HG02885 (cell line): ENCODE results near the gene GOLGB1.

ENCODE experiments used
- ATAC-seq: cut with Tn5 transposase; IDR thresholded peaks from one replicate; pipeline ENCODE4 v1.9.1; 2021; ENCODE audit warnings: mild to moderate bottlenecking; ENCODE audit not compliant: unreplicated experiment, poor library complexity

Gene GOLGB1

GRCh38 chr3:121648219-121648958 lies 101.2 kb downstream of the GOLGB1 start:
- no peak for ATAC-seq

GRCh38 chr3:121645054-121645453 lies 104.5 kb downstream of the GOLGB1 start:
- no peak for ATAC-seq

GRCh38 chr3:121642601-121643314 lies 106.8 kb downstream of the GOLGB1 start:
- ATAC-seq: no peak

- no peak for ATAC-seq
These were observed 108.4 kb downstream of the GOLGB1 start for GRCh38 chr3:121641127-121641526.

GRCh38 chr3:121637922-121638321 lies 111.6 kb downstream of the GOLGB1 start:
- ATAC-seq: no peak

- ATAC-seq: no peak
These were observed 119.2 kb downstream of the GOLGB1 start for GRCh38 chr3:121630355-121630754.

- no peak for ATAC-seq
These were observed 119.9 kb downstream of the GOLGB1 start for GRCh38 chr3:121629601-121630000.

- no peak for ATAC-seq
These were observed 121.9 kb downstream of the GOLGB1 start for GRCh38 chr3:121627622-121628021.

GRCh38 chr3:121627211-121627610 lies 122.3 kb downstream of the GOLGB1 start:
- ATAC-seq: no peak

- ATAC-seq: no peak
These were observed 123.0 kb downstream of the GOLGB1 start for GRCh38 chr3:121626495-121626894.

GRCh38 chr3:121624147-121624899 lies 125.2 kb downstream of the GOLGB1 start:
- ATAC-seq: no peak

GRCh38 chr3:121621491-121621890 lies 128.1 kb downstream of the GOLGB1 start:
- no peak for ATAC-seq

GRCh38 chr3:121619691-121620090 lies 129.8 kb downstream of the GOLGB1 start:
- no peak for ATAC-seq
